Panc1 (cell line): Measurements from ENCODE around the gene MACROD2.

Experiments
- POLR2AphosphoS5 ChIP-seq: IDR thresholded peaks from 2 replicates; pipeline ENCODE4 v1.6.1; 2012; ENCODE audit warnings: mild to moderate bottlenecking, low read depth, low read length, moderate library complexity
- TF ChIP-seq, protein P1 (sequence below): fragments of 450-650 bp; IDR thresholded peaks from 2 replicates; pipeline ENCODE4 v1.5.1; 2017; ENCODE audit warnings: mild to moderate bottlenecking

DNA sequence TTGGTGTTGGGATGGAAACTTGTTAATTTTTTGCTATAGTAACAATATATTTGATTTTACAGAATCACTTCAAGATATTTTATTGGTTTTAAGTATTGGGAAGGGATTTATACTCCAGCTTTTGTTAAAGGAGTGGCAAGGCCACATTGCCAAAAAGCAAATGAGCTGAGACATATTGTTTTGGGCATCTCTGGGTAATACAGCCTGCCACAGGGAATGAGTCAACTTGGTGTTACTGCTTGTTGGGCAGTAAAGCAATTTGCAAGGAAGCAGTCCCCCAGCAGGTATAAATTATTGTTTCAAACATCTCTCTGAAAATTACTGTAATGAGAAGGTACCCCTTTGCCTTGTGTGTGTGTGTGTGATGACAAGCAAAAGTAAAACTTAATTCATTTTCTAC, 1210.4 kb downstream of the MACROD2 start:
- TF ChIP-seq, protein P1, sequence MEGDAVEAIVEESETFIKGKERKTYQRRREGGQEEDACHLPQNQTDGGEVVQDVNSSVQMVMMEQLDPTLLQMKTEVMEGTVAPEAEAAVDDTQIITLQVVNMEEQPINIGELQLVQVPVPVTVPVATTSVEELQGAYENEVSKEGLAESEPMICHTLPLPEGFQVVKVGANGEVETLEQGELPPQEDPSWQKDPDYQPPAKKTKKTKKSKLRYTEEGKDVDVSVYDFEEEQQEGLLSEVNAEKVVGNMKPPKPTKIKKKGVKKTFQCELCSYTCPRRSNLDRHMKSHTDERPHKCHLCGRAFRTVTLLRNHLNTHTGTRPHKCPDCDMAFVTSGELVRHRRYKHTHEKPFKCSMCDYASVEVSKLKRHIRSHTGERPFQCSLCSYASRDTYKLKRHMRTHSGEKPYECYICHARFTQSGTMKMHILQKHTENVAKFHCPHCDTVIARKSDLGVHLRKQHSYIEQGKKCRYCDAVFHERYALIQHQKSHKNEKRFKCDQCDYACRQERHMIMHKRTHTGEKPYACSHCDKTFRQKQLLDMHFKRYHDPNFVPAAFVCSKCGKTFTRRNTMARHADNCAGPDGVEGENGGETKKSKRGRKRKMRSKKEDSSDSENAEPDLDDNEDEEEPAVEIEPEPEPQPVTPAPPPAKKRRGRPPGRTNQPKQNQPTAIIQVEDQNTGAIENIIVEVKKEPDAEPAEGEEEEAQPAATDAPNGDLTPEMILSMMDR = no peak
- no peak for TF ChIP-seq POLR2AphosphoS5
